Astrocyte of the cerebellum (primary cell): Measurements from ENCODE around the gene MYH6.

Experiments used
- DNase-seq: peaks from one replicate; pipeline ENCODE4 v3.0.0-alpha.2; 2011; ENCODE audit warnings: low read depth
- H3K4me3 ChIP-seq: 2 replicates; pipeline ENCODE4 v1.5.1; 2011; ENCODE audit warnings: mild to moderate bottlenecking, low read depth, low read length, moderate library complexity
- CTCF ChIP-seq: IDR thresholded peaks from 2 replicates; pipeline ENCODE4 v1.5.1; 2012; ENCODE audit warnings: low read length, low read depth, moderate library complexity, mild to moderate bottlenecking; ENCODE audit errors: missing control alignments
- in situ Hi-C: cut with HindIII; loops from 2 replicates; pipeline ENCODE4 v1.10.0; 2017; ENCODE audit warnings: low sequenced_read_pairs

Gene MYH6

DNA sequence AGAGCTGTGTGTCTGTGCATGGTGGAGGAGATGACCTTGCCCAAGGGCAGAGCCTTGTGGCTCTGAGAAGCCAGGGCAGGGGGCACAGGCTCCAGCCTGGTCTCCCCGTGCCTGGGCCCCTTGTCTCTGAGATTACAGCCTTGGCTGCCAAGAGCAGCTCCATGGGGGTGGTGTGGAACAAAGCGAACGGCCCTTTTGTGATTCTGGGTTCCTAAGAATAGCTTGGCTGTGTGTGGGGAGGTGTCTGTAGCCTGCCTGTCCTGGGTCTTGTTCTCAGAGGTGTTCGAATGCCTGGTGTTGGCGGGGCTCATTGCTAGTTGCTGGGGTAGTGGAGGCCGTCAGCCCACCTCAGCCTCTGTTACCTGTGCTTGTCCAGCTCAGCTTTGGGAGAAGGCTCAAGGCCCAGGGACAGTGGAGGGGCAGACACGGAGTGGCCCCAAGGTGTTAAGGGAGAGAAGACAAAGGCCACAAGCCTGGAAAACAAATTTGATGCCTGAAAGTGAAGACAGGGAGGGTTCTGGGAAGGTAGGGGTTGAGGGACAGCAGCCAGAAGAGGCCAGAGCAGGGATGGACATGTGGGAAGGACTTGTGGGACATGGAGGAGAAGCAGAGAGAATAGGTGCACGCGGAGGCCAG lies 34.8 kb upstream of the MYH6 start:
- no peak for TF ChIP-seq CTCF
- in situ Hi-C loops = no loop called here
- DNase-seq = no peak
- H3K4me3 ChIP-seq = no peak overlapping the region

DNA sequence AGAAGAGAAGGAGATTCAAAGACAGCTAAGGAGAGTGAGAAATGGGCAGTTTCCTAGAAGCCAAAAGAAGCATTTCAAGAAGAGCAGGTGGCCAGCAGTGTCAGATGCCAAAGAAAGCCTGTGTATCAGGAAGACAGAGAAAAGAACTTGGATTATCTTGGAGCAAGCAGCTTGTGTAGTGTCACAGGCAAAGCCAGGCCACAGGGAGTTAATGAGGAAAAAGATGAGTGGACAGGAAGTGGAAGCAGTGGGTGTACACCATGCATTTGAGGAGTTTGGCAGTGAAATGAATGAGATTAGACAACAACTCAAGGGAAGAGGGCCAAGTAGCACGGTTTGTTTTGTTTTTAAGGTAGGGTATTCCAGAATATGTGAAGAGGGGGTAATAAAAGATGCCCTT lies 33.0 kb upstream of the MYH6 start:
- in situ Hi-C loops = no loop called here
- H3K4me3 ChIP-seq = no peak overlapping the region
- DNase-seq = no peak
- TF ChIP-seq CTCF = no peak

DNA sequence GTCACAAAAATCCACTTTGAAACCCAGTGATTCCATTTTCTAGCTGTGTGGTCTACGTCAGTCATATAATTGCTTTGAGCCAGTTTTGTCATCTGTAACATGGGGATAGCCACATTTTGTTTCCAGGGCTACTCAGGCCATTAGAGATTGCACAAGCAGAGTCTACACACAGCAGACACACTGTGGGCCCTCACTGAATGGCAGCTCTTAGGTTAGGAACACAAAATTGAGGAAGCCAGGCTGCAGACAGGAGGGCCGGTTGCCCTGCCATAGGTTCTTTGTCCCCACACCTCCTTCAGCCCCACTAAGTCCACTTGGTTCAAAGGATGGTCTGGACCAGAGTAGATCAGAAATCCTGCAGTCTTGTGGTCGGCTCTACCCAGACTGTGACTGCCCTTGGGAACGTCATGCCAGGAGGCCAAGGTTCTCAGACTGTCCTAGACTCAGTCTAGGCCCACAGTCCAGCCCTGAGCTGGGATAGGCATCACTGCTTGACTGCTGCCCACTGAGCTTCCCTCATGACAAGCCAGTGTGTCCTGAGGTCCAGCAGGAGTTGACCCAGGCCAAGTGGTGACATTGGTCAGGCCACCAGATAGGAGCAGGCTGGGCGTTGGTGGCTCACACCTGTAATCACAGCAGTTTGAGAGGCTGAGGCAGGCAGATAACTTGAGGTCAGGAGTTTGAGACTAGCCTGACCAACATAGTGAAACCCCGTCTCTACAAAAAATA lies 31.2 kb upstream of the MYH6 start:
- DNase-seq = no peak
- TF ChIP-seq CTCF = no peak
- H3K4me3 ChIP-seq = no peak overlapping the region
- in situ Hi-C loops = no loop called here

DNA sequence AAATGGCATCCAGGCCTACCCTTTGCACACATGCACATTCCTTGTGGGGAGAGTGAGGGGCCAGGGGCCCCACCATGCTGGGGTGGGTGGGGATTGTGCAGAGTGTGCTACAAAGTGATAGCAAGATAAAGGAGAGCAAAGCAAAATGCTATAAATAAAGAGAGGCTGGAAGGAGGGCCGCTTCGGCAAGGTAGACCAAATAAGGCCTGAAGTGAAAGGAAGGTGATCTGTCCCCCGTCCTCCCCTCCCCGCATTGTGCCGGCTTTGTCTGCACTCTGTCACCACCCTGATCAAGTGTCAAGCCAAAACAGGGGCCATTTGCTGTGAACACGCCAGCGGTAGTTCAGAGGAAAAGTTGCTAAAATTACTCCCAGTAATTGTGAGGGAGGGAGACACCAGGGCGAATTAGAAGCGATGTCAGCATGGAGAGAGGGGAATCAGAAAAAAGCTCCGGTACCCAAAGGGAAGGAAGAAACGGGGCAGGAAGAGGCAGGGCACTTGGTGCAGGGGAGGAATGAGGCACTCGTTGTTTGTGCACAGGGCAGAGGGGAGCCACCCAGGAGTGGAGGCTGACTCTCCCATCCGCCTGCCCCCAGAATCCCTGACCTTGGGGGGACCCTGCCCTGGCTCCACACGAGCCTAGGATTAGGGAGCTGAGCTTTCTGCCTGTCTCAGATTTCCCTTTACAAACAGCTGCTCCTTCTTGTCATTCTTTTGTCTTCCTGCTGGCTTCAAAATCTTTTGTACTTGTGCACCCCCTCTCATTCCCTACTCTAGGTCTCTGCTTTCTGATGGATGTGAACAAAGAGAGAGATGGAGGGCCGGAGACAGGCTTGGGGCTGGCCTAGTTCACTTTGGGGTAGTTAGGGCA lies 30.3 kb upstream of the MYH6 start:
- no peak for TF ChIP-seq CTCF
- in situ Hi-C loops = no loop called here
- DNase-seq = no peak
- no peak overlapping the region for H3K4me3 ChIP-seq

GRCh38 chr14:23437133-23438100 lies 29.3 kb upstream of the MYH6 start:
- TF ChIP-seq CTCF = no peak
- no peak for DNase-seq
- H3K4me3 ChIP-seq = no peak overlapping the region
- in situ Hi-C loops = no loop called here
